Measurements from ENCODE around the gene MEX3C.

Gene MEX3C

GRCh38 chr18:51191128-51191717, 6.3 kb downstream of the MEX3C start:
- no peak for DNase-seq

DNA sequence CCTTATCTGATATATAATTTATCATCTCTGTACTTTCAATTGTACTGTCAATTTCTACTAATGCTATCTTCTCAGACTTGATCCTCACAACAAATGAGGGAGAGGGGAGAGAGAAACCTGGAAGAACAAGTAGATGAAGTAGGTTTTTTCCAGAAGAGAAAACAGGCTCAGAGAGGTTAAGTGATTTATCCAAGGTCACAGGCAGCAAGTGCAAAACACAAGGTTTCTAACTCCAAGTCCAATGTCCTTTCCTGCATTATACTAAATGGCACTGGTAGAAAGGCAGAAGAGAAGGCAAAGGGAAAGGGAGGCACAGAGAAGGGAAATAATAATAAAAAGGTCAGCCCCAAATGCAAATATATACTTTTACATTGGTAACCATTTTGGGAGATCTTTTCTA, 7.5 kb downstream of the MEX3C start:
- DNase-seq = no peak

- no peak for DNase-seq
These were observed 9.3 kb downstream of the MEX3C start for GRCh38 chr18:51188024-51188701.

- no peak for DNase-seq
These were observed 12.4 kb downstream of the MEX3C start for GRCh38 chr18:51185075-51185474.

DNA sequence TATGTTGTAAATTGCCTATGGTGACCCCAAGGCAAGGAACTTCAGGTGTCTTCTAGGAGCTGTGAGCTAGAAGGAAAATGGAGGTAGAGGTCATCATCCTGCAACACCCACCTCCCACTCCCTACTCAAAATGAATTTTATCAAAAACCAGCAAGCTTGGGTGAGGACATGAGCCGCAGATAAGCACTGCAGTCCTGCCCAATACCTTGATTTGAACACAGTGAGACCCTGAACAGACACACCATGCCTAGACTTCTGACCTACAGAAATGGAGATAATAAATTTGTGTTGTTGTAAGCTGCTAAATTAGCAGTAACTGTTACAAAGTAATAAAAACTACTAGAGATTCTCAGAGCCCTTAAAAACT, 13.4 kb downstream of the MEX3C start:
- no peak for DNase-seq

DNA sequence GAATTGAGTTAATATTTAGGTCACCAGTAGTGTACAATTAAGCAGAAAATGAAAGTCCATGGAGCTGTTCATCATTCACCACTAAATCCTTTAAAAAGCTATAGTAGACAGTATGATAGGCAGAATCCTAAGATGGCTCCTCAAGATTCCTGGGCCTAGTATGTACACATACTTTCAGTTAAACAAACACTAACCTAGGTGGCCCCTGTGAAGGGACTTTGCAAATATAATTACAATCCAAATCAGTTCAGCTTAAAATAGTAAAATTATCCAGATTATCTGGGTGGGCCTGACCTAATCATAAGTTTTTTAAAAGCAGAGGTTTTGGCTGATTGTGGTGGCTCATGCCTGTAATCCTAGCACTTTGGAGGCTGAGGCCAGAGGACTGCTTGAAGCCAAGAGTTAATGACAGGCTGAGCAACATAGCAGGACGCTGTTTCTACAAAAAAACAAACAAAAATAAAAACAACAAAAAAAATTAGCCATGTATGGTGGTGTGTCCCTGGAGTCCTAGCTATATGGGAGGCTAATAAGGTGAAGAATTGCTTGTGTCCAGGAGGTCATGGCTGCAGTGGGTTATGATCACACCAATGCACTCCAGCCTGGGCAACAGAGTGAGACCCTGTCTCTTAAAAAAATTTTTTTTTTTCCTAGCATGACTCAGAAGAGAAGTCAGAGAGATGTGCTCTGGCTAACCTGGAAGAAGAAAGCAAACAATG, 13.9 kb downstream of the MEX3C start:
- DNase-seq = no peak

GRCh38 chr18:51182824-51183223, 14.7 kb downstream of the MEX3C start:
- DNase-seq = no peak

DNA sequence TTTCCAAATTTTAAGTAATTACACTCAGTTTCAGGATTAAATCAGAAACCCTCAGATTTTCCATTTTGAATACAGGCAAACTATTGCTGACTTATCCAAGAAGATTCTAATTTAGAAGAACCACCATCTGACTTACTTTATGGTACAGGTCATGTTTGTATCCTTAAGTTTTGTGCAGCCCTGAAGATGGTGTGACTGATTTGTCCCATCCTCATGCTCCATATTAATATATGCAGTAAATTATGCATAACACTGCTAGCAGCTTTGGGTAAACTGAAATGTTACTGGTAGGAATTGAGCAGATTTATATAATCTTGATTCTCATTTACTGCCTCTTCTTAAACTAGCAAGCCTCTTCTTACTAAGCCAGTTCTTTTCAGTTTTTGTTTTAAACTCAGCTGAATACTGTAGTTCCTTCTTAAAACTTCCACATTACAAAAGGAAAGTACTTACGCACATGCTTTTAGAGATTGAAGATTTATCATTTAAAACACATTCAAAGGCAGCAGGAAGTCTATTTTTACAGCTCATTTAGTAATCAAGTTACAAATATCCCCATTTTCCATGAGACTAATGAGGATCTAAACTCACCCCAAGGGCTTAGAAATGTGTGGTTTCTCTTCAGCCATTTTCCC, 25.7 kb downstream of the MEX3C start:
- DNase-seq = no peak

DNA sequence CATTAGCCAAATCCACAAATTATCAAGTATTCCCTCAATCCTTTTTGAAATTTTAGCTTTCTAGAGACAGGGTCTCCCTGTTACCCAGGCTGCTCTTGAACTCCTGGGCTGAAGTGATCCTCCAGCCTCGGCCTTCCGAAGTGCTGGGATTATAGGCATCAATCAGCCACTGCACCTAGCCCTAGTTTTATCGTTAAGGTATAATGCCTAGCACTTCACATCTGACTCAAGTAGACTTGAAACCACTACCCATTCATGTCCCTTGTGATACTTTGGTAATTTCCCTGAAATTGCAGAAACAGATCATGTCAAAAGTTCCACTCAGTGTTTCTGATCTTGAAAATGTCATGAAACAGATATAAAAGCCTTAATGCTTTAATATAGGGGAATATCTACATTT, 26.3 kb downstream of the MEX3C start:
- no peak for DNase-seq

DNA sequence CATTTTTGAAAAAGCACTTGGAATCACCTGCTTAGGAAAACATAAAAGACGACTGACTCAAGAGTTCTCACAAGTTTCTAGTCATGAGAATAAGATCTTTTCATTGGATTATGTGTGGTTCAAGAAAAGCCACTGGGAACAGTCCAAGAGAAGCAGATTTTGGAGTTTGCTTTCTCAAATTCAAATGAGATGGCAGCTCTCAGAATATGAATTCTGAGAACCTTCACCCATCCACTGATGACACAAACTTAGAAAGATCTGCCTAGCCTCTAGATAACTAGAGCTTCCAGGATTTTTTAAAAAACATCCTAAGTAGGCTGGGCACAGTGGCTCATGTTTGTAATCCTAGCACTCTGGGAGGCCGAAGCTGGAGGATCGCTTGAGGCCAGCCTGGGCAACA, 26.8 kb downstream of the MEX3C start:
- DNase-seq = no peak

- no peak for DNase-seq
These were observed 27.8 kb downstream of the MEX3C start for GRCh38 chr18:51169731-51170130.

DNA sequence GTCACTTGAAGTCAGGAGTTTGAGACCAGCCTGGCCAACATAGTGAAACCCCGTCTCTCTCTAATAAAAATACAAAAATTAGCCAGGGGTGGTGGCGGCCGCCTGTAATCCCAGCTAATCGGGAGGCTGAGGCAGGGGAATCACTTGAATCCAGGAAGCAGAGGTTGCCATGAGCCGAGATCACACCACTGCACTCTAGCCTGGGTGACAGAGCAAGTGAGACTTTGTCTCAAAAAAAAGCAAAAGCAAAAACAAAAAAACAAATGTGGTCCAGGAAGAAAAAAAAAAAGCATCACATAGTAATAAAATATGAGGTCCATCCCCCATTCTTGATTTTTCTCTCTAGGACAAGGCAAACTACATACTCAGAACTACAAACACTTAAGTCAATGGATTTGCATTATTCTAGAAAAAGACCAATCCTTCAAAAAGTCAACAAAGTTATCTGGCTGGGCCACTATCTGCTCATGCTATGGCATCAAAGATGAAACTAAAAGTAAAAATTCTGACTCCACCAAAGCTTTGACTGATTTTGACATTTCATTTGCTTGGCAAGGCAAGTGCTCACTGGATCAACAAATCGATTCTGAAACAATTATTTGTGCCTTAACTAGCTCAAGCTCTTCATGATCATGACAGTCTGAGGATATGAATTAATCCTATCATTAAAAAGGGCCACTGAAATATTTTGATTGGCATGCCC, 28.4 kb downstream of the MEX3C start:
- DNase-seq = no peak

GRCh38 chr18:51168026-51168742, 29.3 kb downstream of the MEX3C start:
- DNase-seq = no peak

DNA sequence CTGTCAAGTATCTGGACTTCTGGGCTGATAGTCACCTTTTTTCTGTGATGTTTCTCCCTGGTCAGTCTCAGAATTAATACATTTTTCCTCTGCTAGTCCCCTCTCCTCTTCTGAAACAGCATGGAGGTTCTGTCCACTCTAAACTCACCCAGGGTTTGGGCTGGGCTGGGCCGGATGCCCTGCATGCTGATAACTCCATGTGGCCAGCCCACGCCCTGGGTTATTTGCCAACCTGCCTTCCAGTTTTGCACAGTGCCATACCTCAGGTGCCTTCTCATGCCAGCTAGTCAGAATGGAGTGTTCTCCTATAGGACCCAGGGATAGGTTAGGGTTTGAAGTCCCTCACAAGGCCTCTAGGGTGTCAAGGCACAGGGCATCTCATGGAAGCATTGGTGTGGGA, 32.2 kb downstream of the MEX3C start:
- DNase-seq = no peak

- no peak for DNase-seq
These were observed 32.7 kb downstream of the MEX3C start for GRCh38 chr18:51164761-51165281.

DNA sequence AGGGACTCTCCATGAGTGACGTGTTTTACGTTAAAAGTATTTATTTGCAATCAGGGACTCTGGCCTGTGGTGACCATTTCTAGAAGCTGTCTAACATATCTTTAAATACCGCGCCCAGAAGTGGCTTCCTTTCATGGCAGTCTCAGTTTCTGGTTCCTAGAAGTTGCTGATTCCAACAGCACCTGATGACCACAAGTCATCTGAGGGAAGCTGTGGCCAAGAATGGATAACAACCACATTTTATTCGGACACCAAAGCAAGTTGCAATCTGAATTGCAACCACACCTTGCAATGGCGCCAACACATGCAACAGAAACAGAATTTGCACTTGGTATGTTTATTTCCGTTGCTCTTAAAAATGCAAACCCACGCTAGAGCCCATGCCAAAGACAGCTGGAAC, 33.1 kb downstream of the MEX3C start:
- no peak for DNase-seq

- no peak for DNase-seq
These were observed 33.9 kb downstream of the MEX3C start for GRCh38 chr18:51163543-51163942.

GRCh38 chr18:51162617-51163016, 34.9 kb downstream of the MEX3C start:
- DNase-seq = no peak

- DNase-seq = no peak
These were observed 36.8 kb downstream of the MEX3C start for GRCh38 chr18:51160646-51161045.

GRCh38 chr18:51157215-51157614, 40.3 kb downstream of the MEX3C start:
- DNase-seq = no peak

DNA sequence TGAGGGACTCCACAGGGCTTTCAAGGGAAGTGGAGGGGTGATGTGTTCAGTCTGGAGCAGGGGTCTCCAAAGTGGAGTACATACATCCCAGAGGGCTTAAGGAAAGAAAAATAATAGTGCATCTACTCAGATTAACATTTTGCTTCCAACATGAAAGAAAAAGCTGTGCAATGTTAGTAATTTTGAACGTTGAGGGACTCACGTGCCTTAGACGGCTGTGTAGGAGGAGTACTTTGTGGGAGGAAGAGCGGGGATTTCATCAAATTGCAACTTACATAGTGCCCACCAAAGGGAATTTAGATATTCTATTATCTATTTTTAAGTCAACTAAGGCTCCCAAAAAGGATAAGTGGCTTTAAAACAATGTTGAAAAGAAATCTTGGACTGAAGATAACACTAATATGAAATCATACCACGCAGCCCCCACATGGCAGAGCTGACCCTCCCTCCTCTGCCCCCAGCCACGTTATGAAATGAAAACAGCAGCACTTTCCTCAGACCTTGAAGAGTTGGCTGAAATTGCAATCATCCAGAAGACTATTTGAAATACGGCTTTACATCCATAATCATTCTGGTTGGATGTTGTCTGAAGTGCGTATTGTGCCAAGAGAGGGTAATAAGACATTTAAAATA, 42.9 kb downstream of the MEX3C start:
- DNase-seq = no peak
